MM.1S (cell line): Measurements from ENCODE around the gene ZBTB7C.

Source experiments
- DNase-seq: peaks from one replicate; pipeline ENCODE4 v3.0.0-alpha.2; 2015
- H2AFZ ChIP-seq: fragments of 300-600 bp; sonication (generic); 2 replicates; pipeline ENCODE4 v1.6.0; 2016; ENCODE audit warnings: antibody characterized with exemption, low read length
- H3F3A ChIP-seq: fragments of 300-600 bp; sonication (generic); 2 replicates; pipeline ENCODE4 v1.6.1; 2016; ENCODE audit warnings: mild to moderate bottlenecking, antibody characterized with exemption, low read length, moderate library complexity, mixed read lengths; ENCODE audit not compliant: insufficient read depth
- H3K27ac ChIP-seq: fragments of 300-600 bp; sonication (generic); 2 replicates; pipeline ENCODE4 v1.5.1; 2016; ENCODE audit warnings: mild to moderate bottlenecking, low read length
- H3K27me3 ChIP-seq: fragments of 300-600 bp; sonication (generic); replicated peaks from 2 replicates; pipeline ENCODE4 v1.6.0; 2016; ENCODE audit warnings: low read length; ENCODE audit not compliant: insufficient read depth
- H3K36me3 ChIP-seq: fragments of 300-600 bp; sonication (generic); replicated peaks from 2 replicates; pipeline ENCODE4 v1.6.1; 2016; ENCODE audit warnings: mild to moderate bottlenecking, low read length, mixed read lengths; ENCODE audit not compliant: insufficient read depth
- H3K4me1 ChIP-seq: fragments of 300-600 bp; sonication (generic); 2 replicates; pipeline ENCODE4 v1.6.1; 2016; ENCODE audit warnings: low read length, mixed read lengths
- H3K4me2 ChIP-seq: fragments of 300-600 bp; sonication (generic); 2 replicates; pipeline ENCODE4 v1.6.0; 2016; ENCODE audit warnings: low read depth, low read length
- H3K4me3 ChIP-seq: fragments of 300-600 bp; sonication (generic); 2 replicates; pipeline ENCODE4 v1.5.1; 2016; ENCODE audit warnings: low read length, mixed read lengths
- H3K79me2 ChIP-seq: fragments of 300-600 bp; sonication (generic); 2 replicates; pipeline ENCODE4 v1.6.1; 2016; ENCODE audit warnings: mixed run types, low read length, mixed read lengths
- H3K9ac ChIP-seq: fragments of 300-600 bp; sonication (generic); 2 replicates; pipeline ENCODE4 v1.6.1; 2016; ENCODE audit warnings: low read length, mixed read lengths
- H3K9me2 ChIP-seq: fragments of 300-600 bp; sonication (generic); replicated peaks from 2 replicates; pipeline ENCODE4 v1.6.1; 2016; ENCODE audit warnings: mild to moderate bottlenecking, low read length, mixed read lengths; ENCODE audit not compliant: insufficient read depth
- H3K9me3 ChIP-seq: fragments of 300-600 bp; sonication (generic); replicated peaks from 2 replicates; pipeline ENCODE4 v1.6.1; 2016; ENCODE audit warnings: mild to moderate bottlenecking, low read length, mixed read lengths; ENCODE audit not compliant: insufficient read depth
- H4K20me1 ChIP-seq: fragments of 300-600 bp; sonication (generic); 2 replicates; pipeline ENCODE4 v1.6.1; 2016; ENCODE audit warnings: mild to moderate bottlenecking, low read length, moderate library complexity, mixed read lengths; ENCODE audit not compliant: insufficient read depth
- EZH2 ChIP-seq: fragments of 300-600 bp; sonication (generic); optimal IDR thresholded peaks from 2 replicates; pipeline ENCODE3; 2017; ENCODE audit warnings: low read depth, mild to moderate bottlenecking, antibody characterized with exemption, low read length, mixed read lengths
- EZH2phosphoT487 ChIP-seq: fragments of 300-600 bp; sonication (generic); IDR thresholded peaks from 2 replicates; pipeline ENCODE4 v1.6.1; 2018; ENCODE audit warnings: antibody characterized with exemption, low read length
- TF ChIP-seq, protein P1 (sequence below): fragments of 300-600 bp; sonication (generic); IDR thresholded peaks from 2 replicates; pipeline ENCODE4 v1.5.1; 2016; ENCODE audit warnings: antibody characterized with exemption, low read length, mixed read lengths

Gene ZBTB7C

DNA sequence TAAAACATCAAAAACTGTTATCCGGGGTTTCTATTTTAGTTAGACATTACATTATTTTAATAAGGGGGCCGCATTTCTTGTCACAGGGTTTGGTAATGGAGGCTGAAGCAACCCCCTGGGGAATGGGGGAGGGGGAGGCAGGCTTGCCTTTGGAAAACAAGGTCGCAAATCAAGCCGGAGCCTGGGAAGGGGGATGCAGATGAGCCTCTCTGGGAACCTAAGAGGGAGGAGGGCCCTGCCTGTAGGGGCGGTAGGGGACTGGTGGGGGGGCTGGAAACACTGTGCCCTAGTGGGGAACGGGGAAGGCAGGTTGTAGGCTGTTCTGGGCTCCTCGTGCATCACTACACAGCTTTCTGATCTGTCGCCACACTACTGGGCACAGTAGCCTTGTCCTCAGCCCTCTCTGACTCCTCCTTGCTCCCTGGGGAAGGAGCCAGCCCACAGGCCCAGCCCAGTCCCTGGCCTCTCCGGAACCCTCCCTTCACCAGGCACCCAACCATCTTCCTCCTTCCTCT, 308.5 kb downstream of the ZBTB7C start:
- TF ChIP-seq, protein P1, sequence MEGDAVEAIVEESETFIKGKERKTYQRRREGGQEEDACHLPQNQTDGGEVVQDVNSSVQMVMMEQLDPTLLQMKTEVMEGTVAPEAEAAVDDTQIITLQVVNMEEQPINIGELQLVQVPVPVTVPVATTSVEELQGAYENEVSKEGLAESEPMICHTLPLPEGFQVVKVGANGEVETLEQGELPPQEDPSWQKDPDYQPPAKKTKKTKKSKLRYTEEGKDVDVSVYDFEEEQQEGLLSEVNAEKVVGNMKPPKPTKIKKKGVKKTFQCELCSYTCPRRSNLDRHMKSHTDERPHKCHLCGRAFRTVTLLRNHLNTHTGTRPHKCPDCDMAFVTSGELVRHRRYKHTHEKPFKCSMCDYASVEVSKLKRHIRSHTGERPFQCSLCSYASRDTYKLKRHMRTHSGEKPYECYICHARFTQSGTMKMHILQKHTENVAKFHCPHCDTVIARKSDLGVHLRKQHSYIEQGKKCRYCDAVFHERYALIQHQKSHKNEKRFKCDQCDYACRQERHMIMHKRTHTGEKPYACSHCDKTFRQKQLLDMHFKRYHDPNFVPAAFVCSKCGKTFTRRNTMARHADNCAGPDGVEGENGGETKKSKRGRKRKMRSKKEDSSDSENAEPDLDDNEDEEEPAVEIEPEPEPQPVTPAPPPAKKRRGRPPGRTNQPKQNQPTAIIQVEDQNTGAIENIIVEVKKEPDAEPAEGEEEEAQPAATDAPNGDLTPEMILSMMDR, result no peak
- TF ChIP-seq EZH2, result no peak
- TF ChIP-seq EZH2phosphoT487, result no peak
- Histone ChIP-seq H3K9me3 (no peaks in the 10 kb centered on the region), H2AFZ (no peak overlapping the region), H3K36me3 (no peaks in the 10 kb centered on the region), H3F3A (no peaks in the 10 kb centered on the region), H3K4me3 (no peak overlapping the region), H3K4me2 (no peak overlapping the region), H3K9ac (no peak overlapping the region), H3K27ac (no peak overlapping the region), H3K79me2 (no peaks in the 10 kb centered on the region), H3K9me2 (no peaks in the 10 kb centered on the region), H3K4me1 (no peaks in the 10 kb centered on the region), H4K20me1 (no peaks in the 10 kb centered on the region), H3K27me3 (no peaks in the 10 kb centered on the region)
- DNase-seq, result no peak

DNA sequence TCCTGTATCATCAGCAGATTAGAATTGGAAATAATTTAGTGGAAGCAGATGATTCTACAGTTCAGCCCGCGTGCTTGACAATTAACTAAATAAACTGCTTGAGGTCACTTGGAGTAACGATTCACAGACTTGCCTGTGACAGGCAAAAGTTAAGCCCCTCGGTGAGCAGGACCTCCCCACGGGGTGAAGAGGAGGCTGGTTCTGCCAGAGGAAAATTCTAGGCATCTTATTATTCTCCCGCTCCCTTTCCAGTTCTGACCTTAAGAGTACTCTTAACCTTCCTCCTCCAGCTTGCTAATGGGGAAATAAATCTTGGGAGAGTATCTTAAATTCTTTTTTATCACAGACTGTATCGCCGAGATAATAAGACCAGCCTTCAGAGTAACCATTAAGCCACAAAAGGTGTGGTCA, 309.0 kb downstream of the ZBTB7C start:
- H3K4me3 ChIP-seq, result no peak overlapping the region
- no peaks in the 10 kb centered on the region for H3K27me3 ChIP-seq
- H3K79me2 ChIP-seq, result no peaks in the 10 kb centered on the region
- no peak overlapping the region for H3K4me2 ChIP-seq
- H3K9ac ChIP-seq, result no peak overlapping the region
- H3K9me2 ChIP-seq, result no peaks in the 10 kb centered on the region
- H3K36me3 ChIP-seq, result no peaks in the 10 kb centered on the region
- no peaks in the 10 kb centered on the region for H3K9me3 ChIP-seq
- H2AFZ ChIP-seq, result no peak overlapping the region
- no peak overlapping the region for H3K27ac ChIP-seq
- no peak for DNase-seq
- no peaks in the 10 kb centered on the region for H3F3A ChIP-seq
- TF ChIP-seq EZH2, result no peak
- TF ChIP-seq, protein P1, result no peak
- TF ChIP-seq EZH2phosphoT487, result no peak
- no peaks in the 10 kb centered on the region for H4K20me1 ChIP-seq
- no peaks in the 10 kb centered on the region for H3K4me1 ChIP-seq

DNA sequence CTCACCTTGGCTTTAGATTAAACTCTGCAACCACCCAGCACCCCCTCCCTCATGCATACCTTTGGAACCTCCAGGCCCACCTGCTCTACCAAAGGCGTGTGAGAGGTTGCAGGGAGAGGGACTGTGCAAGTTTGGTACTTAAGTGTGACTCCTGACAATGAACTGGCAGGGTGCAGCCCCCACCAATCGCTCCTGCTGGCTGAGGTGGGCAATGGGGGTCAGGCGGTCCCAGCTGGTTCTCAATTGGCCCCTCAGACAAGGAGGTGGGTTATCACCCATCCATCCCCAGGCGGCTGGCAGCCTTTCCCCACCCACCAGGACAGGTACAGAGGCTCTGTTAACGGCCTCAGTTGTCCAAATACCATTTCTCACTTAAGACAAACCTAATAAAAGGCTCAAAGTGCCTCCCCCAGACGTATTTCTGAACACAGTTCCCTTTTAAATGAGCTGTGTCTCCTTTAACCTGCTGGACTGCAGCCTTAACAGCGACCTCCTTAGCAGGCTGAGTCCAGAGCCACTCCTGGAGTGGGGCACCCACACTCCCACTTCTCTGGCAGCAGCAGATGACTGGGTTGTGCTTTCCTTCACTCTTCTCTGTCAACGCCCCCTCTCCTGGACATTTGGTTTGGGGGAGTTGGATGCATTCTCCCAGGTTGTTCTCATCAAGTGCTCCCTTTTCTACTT, 309.6 kb downstream of the ZBTB7C start:
- H3K9ac ChIP-seq, result no peak overlapping the region
- H3K4me1 ChIP-seq, result no peaks in the 10 kb centered on the region
- H4K20me1 ChIP-seq, result no peaks in the 10 kb centered on the region
- no peak overlapping the region for H2AFZ ChIP-seq
- H3K9me2 ChIP-seq, result no peaks in the 10 kb centered on the region
- H3K27ac ChIP-seq, result no peak overlapping the region
- H3K4me2 ChIP-seq, result no peak overlapping the region
- no peaks in the 10 kb centered on the region for H3F3A ChIP-seq
- H3K79me2 ChIP-seq, result no peaks in the 10 kb centered on the region
- no peaks in the 10 kb centered on the region for H3K36me3 ChIP-seq
- no peaks in the 10 kb centered on the region for H3K27me3 ChIP-seq
- H3K4me3 ChIP-seq, result no peak overlapping the region
- H3K9me3 ChIP-seq, result no peaks in the 10 kb centered on the region
- TF ChIP-seq, protein P1, result no peak
- TF ChIP-seq EZH2, result no peak
- TF ChIP-seq EZH2phosphoT487, result no peak
- DNase-seq, result no peak
